C1 segment of cervical spinal cord (tissue), 14 donors: ENCODE measurements around the gene SIRT7.

Source experiments
- DNase-seq, 14 donors: peaks; one replicate each; lab custom pipeline; 2025; lab: John Stamatoyannopoulos, UW

Gene SIRT7

GRCh38 chr17:81905993-81906392 lies 12.0 kb downstream of the SIRT7 start:
- DNase-seq: no peak

- no peak for DNase-seq
Measured at GRCh38 chr17:81905424-81905875, 12.5 kb downstream of the SIRT7 start.

- no peak for DNase-seq
Measured at GRCh38 chr17:81904600-81905423, 13.2 kb downstream of the SIRT7 start.

- no peak for DNase-seq
Measured at GRCh38 chr17:81903896-81904599, 13.9 kb downstream of the SIRT7 start.

- DNase-seq: no peak
Measured at GRCh38 chr17:81903415-81903831, 14.6 kb downstream of the SIRT7 start.

- DNase-seq: no peak
Measured at GRCh38 chr17:81902653-81903414, 15.1 kb downstream of the SIRT7 start.

- peak in 2 of 14 donors; percentile 22 to 49 for DNase-seq
Measured at GRCh38 chr17:81902023-81902652, 15.8 kb downstream of the SIRT7 start, which contains the start of gene NPB. Gene NPB, plus strand, starts transcription at chr17:81902238. Its CDS starts 40 bp downstream, at chr17:81902278.

- DNase-seq: no peak
Measured at GRCh38 chr17:81901167-81902022, 16.6 kb downstream of the SIRT7 start.

- DNase-seq: no peak
Measured at GRCh38 chr17:81900181-81900820, 17.7 kb downstream of the SIRT7 start.

GRCh38 chr17:81899514-81900166 lies 18.3 kb downstream of the SIRT7 start:
- no peak for DNase-seq

- no peak for DNase-seq
Measured at GRCh38 chr17:81898885-81899284, 19.1 kb downstream of the SIRT7 start.

- DNase-seq: no peak
Measured at GRCh38 chr17:81898029-81898866, 19.7 kb downstream of the SIRT7 start.

- no peak for DNase-seq
Measured at GRCh38 chr17:81895400-81895799, 22.6 kb downstream of the SIRT7 start.

- no peak for DNase-seq
Measured at GRCh38 chr17:81891303-81891552, 26.7 kb downstream of the SIRT7 start.

- DNase-seq: no peak
Measured at GRCh38 chr17:81890447-81891302, 27.3 kb downstream of the SIRT7 start.

GRCh38 chr17:81889602-81890001 lies 28.4 kb downstream of the SIRT7 start:
- DNase-seq: no peak

GRCh38 chr17:81888988-81889595 lies 28.9 kb downstream of the SIRT7 start:
- DNase-seq: no peak
